H9 (cell line): ENCODE results near the gene TEX51. TPM values are rescaled to one million over a fixed set of nuclear protein-coding genes. Genes with fewer than 3 reads are reported as not detected.

ENCODE experiments used
- DNase-seq: peaks from one replicate; pipeline ENCODE4 v3.0.0-alpha.2; 2017
- H2AFZ ChIP-seq: one replicate; pipeline ENCODE4 v1.6.1; 2013; ENCODE audit warnings: mild to moderate bottlenecking, low read length, control low read depth, moderate library complexity
- H2AK5ac ChIP-seq: 2 replicates; pipeline ENCODE4 v1.6.1; 2013; ENCODE audit warnings: low read length, control low read depth, mixed read lengths; ENCODE audit not compliant: insufficient read length
- H2BK120ac ChIP-seq: one replicate; pipeline ENCODE4 v1.6.1; 2013; ENCODE audit warnings: low read depth, mild to moderate bottlenecking, low read length, control low read depth, inconsistent platforms; ENCODE audit not compliant: poor library complexity, severe bottlenecking
- H2BK12ac ChIP-seq: 2 replicates; pipeline ENCODE4 v1.6.1; 2013; ENCODE audit warnings: low read length, control low read depth, mixed read lengths, low read depth; ENCODE audit not compliant: insufficient read length
- H2BK15ac ChIP-seq: 2 replicates; pipeline ENCODE4 v1.6.1; 2013; ENCODE audit warnings: low read depth, low read length, control low read depth
- H2BK20ac ChIP-seq: one replicate; pipeline ENCODE4 v1.6.1; 2013; ENCODE audit warnings: low read depth, mild to moderate bottlenecking, low read length, control low read depth, inconsistent platforms; ENCODE audit not compliant: poor library complexity, severe bottlenecking
- H2BK5ac ChIP-seq: 2 replicates; pipeline ENCODE4 v1.6.1; 2013; ENCODE audit warnings: low read length, control low read depth, mixed read lengths; ENCODE audit not compliant: insufficient read length
- H3K14ac ChIP-seq: 2 replicates; pipeline ENCODE4 v1.6.1; 2013; ENCODE audit warnings: low read length, control low read depth; ENCODE audit not compliant: insufficient read depth
- H3K18ac ChIP-seq: 2 replicates; pipeline ENCODE4 v1.6.1; 2013; ENCODE audit warnings: low read depth, mild to moderate bottlenecking, mixed read lengths, low read length, control low read depth; ENCODE audit not compliant: insufficient read length
- H3K23ac ChIP-seq: 2 replicates; pipeline ENCODE4 v1.6.1; 2013; ENCODE audit warnings: low read length, control low read depth, mixed read lengths, low read depth; ENCODE audit not compliant: insufficient read length
- H3K23me2 ChIP-seq: 2 replicates; pipeline ENCODE4 v1.6.1; 2013; ENCODE audit warnings: low read depth, mild to moderate bottlenecking, mixed read lengths, low read length, control low read depth; ENCODE audit not compliant: insufficient read length, poor library complexity, severe bottlenecking
- H3K27ac ChIP-seq: 2 replicates; pipeline ENCODE4 v1.5.1; 2013; ENCODE audit warnings: low read length, control low read depth, mixed read lengths, low read depth; ENCODE audit not compliant: insufficient read length
- H3K27me3 ChIP-seq: 2 replicates; pipeline ENCODE4 v1.6.1; 2013; ENCODE audit warnings: low read length, control low read depth, inconsistent platforms; ENCODE audit not compliant: insufficient read depth
- H3K4ac ChIP-seq: 2 replicates; pipeline ENCODE4 v1.6.1; 2013; ENCODE audit warnings: low read depth, mild to moderate bottlenecking, control low read depth, inconsistent platforms, low read length, moderate library complexity
- H3K4me1 ChIP-seq: 2 replicates; pipeline ENCODE4 v1.6.1; 2013; ENCODE audit warnings: low read length, control low read depth, inconsistent platforms; ENCODE audit not compliant: insufficient read depth
- H3K4me2 ChIP-seq: 2 replicates; pipeline ENCODE4 v1.6.1; 2013; ENCODE audit warnings: low read length, control low read depth, mixed read lengths; ENCODE audit not compliant: insufficient read length, insufficient read depth
- H3K56ac ChIP-seq: 2 replicates; pipeline ENCODE4 v1.6.1; 2013; ENCODE audit warnings: low read depth, mild to moderate bottlenecking, mixed read lengths, low read length, control low read depth; ENCODE audit not compliant: insufficient read length
- H3K79me1 ChIP-seq: 2 replicates; pipeline ENCODE4 v1.6.1; 2013; ENCODE audit warnings: low read depth, mild to moderate bottlenecking, moderate library complexity, low read length, control low read depth, inconsistent platforms; ENCODE audit not compliant: insufficient read depth, poor library complexity, severe bottlenecking
- H3K79me2 ChIP-seq: 2 replicates; pipeline ENCODE4 v1.6.1; 2013; ENCODE audit warnings: low read length, control low read depth, inconsistent platforms; ENCODE audit not compliant: insufficient read depth
- H3K9ac ChIP-seq: 2 replicates; pipeline ENCODE4 v1.6.1; 2013; ENCODE audit warnings: low read length, control low read depth, mixed read lengths; ENCODE audit not compliant: insufficient read length; ENCODE audit errors: extremely low read depth
- H3K9me3 ChIP-seq: one replicate; pipeline ENCODE4 v1.6.1; 2013; ENCODE audit warnings: low read depth, low read length, inconsistent platforms; ENCODE audit not compliant: control insufficient read depth
- H3T11ph ChIP-seq: one replicate; pipeline ENCODE4 v1.6.1; 2013; ENCODE audit warnings: mild to moderate bottlenecking, low read length, control low read depth, inconsistent platforms
- H4K20me1 ChIP-seq: one replicate; pipeline ENCODE4 v1.6.1; 2013; ENCODE audit not compliant: control insufficient read depth, insufficient read length, insufficient read depth
- H4K5ac ChIP-seq: 2 replicates; pipeline ENCODE4 v1.6.1; 2013; ENCODE audit warnings: low read depth, mild to moderate bottlenecking, mixed read lengths, low read length, control low read depth; ENCODE audit not compliant: insufficient read length
- H4K8ac ChIP-seq: replicated peaks from 2 replicates; pipeline ENCODE4 v1.6.1; 2013; ENCODE audit warnings: low read length, control low read depth, mixed read lengths, low read depth; ENCODE audit not compliant: insufficient read length
- H4K91ac ChIP-seq: 2 replicates; pipeline ENCODE4 v1.6.1; 2013; ENCODE audit warnings: low read depth, mild to moderate bottlenecking, moderate library complexity, mixed read lengths, low read length, control low read depth; ENCODE audit not compliant: insufficient read length
- H3K27ac Mint-ChIP-seq, 3 experiments: 2 replicates in 2 of 3; 3 replicates in 1 of 3; pipeline ENCODE4 v1.8.0; 2020 to 2021; ENCODE audit warnings: mixed read lengths in 3 of 3, mild to moderate bottlenecking in 1 of 3, moderate library complexity in 1 of 3
- H3K27me3 Mint-ChIP-seq: 2 replicates; pipeline ENCODE4 v1.8.0; 2021; ENCODE audit warnings: low read depth, mild to moderate bottlenecking, moderate library complexity, mixed read lengths
- H3K36me3 Mint-ChIP-seq, 3 experiments: 2 replicates in 2 of 3; 3 replicates in 1 of 3; pipeline ENCODE4 v1.8.0; 2020 to 2021; ENCODE audit warnings: low read depth in 3 of 3, mixed read lengths in 3 of 3; ENCODE audit not compliant: insufficient read depth in 1 of 3
- H3K4me1 Mint-ChIP-seq, 2 experiments: 2 replicates each; pipeline ENCODE4 v1.8.0; 2020; ENCODE audit warnings: mixed read lengths in 2 of 2
- H3K4me3 Mint-ChIP-seq, 2 experiments: 2 replicates in 1 of 2; 3 replicates in 1 of 2; pipeline ENCODE4 v1.8.0; 2020 to 2021; ENCODE audit warnings: mild to moderate bottlenecking in 2 of 2, mixed read lengths in 2 of 2, moderate library complexity in 1 of 2
- H3K9me3 Mint-ChIP-seq, 2 experiments: 2 replicates in 1 of 2; 3 replicates in 1 of 2; pipeline ENCODE4 v1.8.0; 2020; ENCODE audit warnings: mild to moderate bottlenecking in 2 of 2, mixed read lengths in 2 of 2, moderate library complexity in 1 of 2
- CTCF ChIP-seq: fragments of 200-600 bp; sonication (generic); conservative IDR thresholded peaks from 3 replicates; pipeline ENCODE4 v1.8.0; 2021; ENCODE audit warnings: antibody characterized with exemption, mild to moderate bottlenecking
- WGBS: extraction: QIAGEN DNeasy Blood & Tissue Kit; methylation state at CpG from one replicate; pipeline ENCODE4 v1.1.7; 2013; ENCODE audit warnings: missing lambda C conversion rate, low lambda C conversion rate, mixed read lengths; ENCODE audit not compliant: insufficient read length; ENCODE audit errors: extremely low coverage; 5-methylcytosine and 5-hydroxymethylcytosine counted together
- total RNA-seq: library from RNA; stranded (reverse); gene quantifications from 2 replicates; pipeline ENCODE4 v1.2.1, GENCODE V29; 2021

Gene TEX51
- total RNA-seq, 1 experiment from 2014 or later = not detected

- Histone ChIP-seq H3K4ac (no peak overlapping the region), H3K27ac (no peak overlapping the region), H3K23ac (no peak overlapping the region), H3K14ac (no peak overlapping the region), H2BK15ac (no peak overlapping the region), H3K18ac (no peak overlapping the region), H2AFZ (no peak overlapping the region), H4K8ac (no peak overlapping the region), H3K23me2 (no peaks in the 10 kb centered on the region), H4K91ac (no peak overlapping the region), H4K5ac (no peak overlapping the region), H4K20me1 (no peaks in the 10 kb centered on the region), H2AK5ac (no peak overlapping the region), H3K4me1 (no peaks in the 10 kb centered on the region), H2BK120ac (no peak overlapping the region), H2BK20ac (no peak overlapping the region), H3K79me2 (no peaks in the 10 kb centered on the region), H2BK5ac (no peak overlapping the region), H3K4me2 (no peak overlapping the region), H3K9ac (no peak overlapping the region), H2BK12ac (no peak overlapping the region), H3K27me3 (no peaks in the 10 kb centered on the region), H3K56ac (no peak overlapping the region), H3K79me1 (no peaks in the 10 kb centered on the region), H3T11ph (no peak overlapping the region), H3K9me3 (no peaks in the 10 kb centered on the region)
- WGBS = no CpG with 5 or more reads among the region's 12 CpGs
- H3K27me3 Mint-ChIP-seq = peaks cover 22% of the 10 kb centered on the region
- peaks cover 0 to 7% (median 6%) of the 10 kb centered on the region in 3 experiments; a peak in 2 of 7 replicates for H3K36me3 Mint-ChIP-seq
- TF ChIP-seq CTCF = no peak
- peaks cover 17 to 19% of the 10 kb centered on the region in 2 experiments for H3K9me3 Mint-ChIP-seq
- H3K27ac Mint-ChIP-seq = no peak overlapping the region
- H3K4me3 Mint-ChIP-seq = no peak overlapping the region
- peaks cover 5 to 12% of the 10 kb centered on the region in 2 experiments; a peak in 3 of 4 replicates for H3K4me1 Mint-ChIP-seq
- no peak for DNase-seq
Measured at GRCh38 chr2:126907671-126908070, 9.0 kb downstream of the TEX51 start.
